ENCODE results near the gene MLF2.

Gene MLF2

GRCh38 chr12:6698352-6699046 lies 54.4 kb downstream of the MLF2 start:
- H3K4me3 ChIP-seq (ENCODE audit: low read depth, low read length): no peak overlapping the region
- no peak for DNase-seq (ENCODE audit: low read depth, low spot score)
- ChIA-PET CTCF (interaction anchor here (0.7 to 5.8 kb wide), 19 partner anchors 9 to 138 kb away, joined by 3 to 99 read pairs (median 6); partner anchors contain the start of genes COPS7A, MLF2, PTMS and ZNF384), POLR2A (interaction anchor here (0.7 to 1.8 kb wide), 2 partner anchors 9 to 159 kb away, joined by 5 to 10 read pairs; partner anchors contain the start of gene ZNF384)
- no peak for TF ChIP-seq CTCF (IDR thresholded peaks at IDR 0.05; ENCODE audit: insufficient read depth, low read length, missing control alignments)
